HG03442 (cell line): ENCODE data around the gene FLVCR1.

Source experiments
- ATAC-seq: cut with Tn5 transposase; IDR thresholded peaks from one replicate; pipeline ENCODE4 v1.9.1; 2021; ENCODE audit warnings: mild to moderate bottlenecking, moderate library complexity; ENCODE audit not compliant: unreplicated experiment

The FLVCR1 gene

GRCh38 chr1:212945056-212945455 lies 87.0 kb downstream of the FLVCR1 start:
- no peak for ATAC-seq

GRCh38 chr1:212945463-212946160 lies 87.5 kb downstream of the FLVCR1 start:
- no peak for ATAC-seq

- no peak for ATAC-seq
These were observed 88.8 kb downstream of the FLVCR1 start for GRCh38 chr1:212946872-212947271.
